HG03108 (cell line): ENCODE data around the gene MRPL55.

Experiments
- ATAC-seq: cut with Tn5 transposase; IDR thresholded peaks from one replicate; pipeline ENCODE4 v1.9.1; 2021; ENCODE audit warnings: moderate library complexity; ENCODE audit not compliant: unreplicated experiment

The MRPL55 gene

DNA sequence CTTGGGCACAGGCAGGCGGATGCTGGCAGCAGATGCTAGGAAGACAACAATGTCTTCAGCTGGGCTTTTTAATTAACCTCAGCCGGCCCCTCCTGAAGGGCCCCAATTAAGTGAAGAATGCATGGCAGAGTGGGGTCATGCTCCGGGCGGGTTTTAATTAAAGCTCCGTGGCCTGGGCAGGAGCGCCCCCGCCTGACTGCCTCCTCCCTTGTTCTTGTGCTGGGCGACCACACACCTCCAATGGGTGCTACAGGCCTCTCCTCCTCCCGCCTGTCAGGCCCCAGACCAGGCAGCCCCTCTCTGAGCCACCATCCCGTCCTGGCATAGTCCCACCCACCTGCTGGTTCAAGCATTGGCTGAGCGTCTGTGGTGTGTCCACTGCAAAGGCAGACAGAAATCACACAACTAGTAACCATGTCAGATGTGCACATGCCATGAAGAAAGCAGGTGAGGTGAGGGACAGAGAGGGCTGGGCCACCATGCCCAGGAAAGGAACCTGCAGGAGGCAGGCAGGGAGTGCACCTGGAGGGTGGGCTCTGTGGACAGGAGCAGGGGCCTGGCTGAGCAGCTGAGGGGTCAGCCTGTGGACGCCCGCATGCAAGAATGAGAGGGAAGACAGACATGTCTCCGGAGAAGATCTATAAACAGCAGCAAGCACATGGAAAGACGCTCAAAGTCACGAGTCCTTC lies 35.1 kb downstream of the MRPL55 start:
- ATAC-seq = no peak

DNA sequence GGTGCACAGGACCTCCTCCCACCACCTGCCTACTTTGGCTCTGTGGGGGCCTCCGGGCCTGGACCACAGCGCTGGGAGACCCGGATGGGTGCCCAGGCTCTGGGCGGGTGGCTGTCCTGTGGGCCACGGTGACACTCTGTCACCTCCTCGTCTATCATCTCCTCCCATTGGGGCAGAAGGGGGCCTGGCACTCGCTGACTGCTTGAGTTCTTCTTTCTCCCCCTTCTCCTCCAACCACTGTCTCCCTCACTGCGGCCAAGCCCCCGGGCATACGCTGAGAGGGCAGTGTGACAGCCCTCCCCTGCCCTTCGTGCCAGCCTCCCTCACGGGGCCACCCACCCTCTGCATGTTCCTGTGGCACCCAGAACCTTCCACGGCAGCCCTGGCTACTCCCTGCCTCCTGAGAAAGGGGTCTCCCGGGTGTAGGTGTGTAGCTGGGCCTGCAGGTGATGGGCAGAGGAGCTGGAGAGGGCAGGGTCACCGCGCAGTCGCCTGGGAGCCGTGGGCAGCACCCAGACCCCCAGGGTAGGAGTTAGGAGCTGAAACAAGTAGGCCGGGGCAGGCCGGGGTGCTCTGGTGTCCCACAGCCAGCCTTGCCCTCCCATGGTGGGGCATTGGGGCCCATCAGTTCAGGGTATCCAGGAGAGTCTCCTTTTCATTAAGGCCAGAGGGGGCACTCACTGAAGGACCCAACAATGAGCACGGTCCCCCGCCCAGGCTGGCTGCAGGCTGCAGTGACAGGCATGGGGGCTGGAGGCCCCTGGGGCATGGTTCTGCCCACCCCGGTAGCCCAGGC lies 35.8 kb downstream of the MRPL55 start:
- no peak for ATAC-seq

DNA sequence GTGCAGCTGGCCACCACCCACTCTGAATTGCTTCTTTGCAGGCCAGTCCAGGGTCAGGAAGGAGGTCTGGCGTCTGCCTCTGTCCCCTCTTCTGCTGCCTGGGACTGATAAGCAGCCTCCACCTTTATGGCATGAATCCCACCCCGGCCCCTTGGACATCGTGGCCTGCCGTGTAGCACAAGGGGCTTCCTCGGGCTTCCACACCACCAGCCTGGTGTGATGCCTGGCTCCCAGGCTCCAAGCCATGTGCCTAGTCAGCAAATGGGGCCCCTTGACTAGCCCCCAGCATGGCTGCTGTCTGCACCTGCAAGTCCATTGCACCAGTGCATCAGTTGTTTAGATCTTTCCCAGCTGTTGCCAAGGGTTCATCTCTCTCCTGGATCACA lies 36.4 kb downstream of the MRPL55 start:
- ATAC-seq = no peak

DNA sequence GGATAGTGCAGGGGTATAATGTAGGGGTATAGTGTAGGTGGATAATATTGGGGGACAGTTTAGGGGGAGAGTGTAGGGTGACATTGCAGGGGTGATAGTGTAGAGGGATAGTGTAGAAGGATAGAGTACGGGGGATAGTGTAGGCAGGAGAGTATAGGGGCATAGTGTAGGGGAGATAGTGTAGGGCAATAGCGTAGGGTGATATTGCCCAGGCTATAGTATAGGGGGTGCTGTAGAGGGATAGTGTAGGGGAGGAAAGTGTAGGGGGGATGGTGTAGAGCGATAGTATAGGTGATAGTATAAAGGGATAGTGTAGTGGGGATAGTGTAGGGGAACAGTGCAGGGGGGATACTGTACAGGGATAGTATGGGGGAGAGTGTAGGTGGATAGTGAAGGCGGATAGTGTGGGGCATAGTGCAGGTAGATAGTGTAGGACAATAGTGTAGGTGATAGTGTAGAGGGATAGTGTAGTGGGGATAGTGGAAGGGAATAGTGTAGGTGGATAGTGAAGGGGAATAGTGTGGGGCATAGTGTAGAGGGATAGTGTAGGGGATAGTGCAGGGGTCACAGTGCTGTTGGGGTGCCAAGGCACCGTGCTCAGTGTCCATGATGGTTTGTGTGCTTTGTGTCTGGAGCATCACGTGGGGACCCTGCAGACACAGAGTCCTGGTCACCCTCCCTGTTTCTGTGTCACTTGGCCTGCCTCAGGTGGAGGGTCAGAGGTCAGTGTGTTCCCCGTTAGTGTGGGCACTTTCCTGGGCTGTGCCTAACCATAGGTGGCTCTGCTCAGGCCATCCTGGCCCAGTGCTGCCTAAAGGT lies 37.1 kb downstream of the MRPL55 start:
- ATAC-seq = no peak

DNA sequence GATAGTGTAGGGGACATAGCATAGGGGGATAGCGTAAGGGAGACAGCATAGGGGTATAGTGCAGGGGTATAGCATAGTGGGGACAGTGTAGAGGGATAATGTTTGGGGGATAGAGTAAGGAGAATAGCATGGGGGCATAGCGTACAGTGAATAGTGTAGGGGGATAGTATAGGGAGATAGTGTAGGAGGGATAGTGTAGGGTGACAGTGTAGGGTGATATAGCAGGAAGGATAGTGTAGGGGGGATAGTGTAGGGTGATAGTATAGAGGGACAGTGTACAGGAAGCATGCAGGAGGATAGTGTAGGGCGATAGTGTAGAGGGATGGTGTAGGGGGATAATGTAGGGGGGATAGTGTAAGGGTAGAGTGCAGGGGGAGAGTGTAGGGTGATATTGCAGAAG lies 38.2 kb downstream of the MRPL55 start:
- no peak for ATAC-seq

DNA sequence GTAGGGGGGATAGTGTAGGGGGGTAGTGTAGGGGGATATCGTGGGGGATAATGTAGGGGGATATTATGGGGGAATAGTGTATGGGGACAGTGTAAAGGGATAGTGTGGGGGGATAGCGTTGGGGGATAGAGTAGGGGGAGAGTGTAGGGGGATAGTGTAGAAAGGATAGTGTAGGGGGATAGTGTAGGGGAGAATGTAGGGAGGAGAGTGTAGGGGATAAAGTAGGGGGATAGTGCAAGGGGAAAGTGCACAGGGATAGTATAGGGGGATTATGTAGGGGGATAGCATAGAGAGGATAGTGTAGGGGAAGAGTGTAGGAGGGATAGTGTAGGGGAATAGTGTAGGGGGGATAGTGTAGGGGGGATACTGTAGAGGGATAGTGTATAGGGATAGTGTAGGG lies 38.9 kb downstream of the MRPL55 start:
- ATAC-seq = no peak

DNA sequence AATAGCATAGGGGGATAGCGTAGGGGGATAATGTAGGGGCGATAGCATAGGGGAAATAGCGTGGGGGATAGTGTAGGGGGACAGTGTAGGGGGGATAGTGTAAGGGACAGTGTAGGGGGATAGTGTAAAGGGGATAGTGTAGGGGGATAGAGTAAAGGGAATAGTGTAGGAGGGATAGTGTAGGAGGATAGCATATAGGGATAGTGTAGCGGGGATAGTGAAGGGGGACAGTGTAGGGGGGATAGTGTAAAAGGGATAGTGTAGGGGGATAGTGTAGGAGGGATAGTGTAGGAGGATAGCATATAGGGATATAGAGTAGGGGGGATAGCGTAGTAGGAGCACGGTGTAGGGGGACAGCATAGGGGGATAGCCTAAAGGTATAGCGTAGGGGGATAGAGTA lies 40.7 kb downstream of the MRPL55 start:
- no peak for ATAC-seq

DNA sequence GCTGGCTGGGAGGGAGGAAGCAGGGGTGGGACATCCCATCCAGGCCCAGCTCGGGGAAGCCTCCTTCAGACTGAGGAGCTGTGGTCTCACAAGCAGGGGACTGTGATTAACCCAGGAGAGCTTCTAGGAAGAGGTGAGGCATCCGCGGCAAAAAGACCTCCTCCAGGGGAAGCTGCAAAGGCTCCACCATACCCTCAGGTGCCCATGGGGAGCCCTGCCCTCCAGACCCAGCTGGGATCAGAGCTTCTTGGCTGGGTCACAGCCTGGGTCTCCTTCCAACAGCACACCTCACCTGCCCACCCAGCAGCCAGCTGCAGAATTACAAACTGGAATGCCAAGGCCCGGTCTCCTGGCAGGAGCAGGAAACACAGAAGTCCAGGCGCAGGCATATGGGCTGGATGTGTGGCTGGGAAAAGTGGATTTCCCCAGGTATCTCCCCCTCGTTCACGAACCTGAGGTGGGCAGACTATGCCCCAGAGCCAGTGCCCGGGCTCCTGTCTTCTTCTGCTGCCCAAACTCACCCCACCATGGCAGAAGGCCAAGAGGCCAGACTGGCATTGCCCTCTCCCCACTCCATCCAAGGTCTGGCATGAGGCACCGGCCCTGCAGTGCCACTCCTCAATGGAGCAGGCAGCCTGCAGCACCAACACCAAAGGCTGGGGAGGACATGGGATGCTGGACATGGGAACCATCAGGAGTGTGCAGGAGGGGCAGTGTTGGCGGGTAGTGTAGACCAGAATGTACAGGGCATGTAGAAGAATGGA lies 42.0 kb downstream of the MRPL55 start:
- no peak for ATAC-seq

DNA sequence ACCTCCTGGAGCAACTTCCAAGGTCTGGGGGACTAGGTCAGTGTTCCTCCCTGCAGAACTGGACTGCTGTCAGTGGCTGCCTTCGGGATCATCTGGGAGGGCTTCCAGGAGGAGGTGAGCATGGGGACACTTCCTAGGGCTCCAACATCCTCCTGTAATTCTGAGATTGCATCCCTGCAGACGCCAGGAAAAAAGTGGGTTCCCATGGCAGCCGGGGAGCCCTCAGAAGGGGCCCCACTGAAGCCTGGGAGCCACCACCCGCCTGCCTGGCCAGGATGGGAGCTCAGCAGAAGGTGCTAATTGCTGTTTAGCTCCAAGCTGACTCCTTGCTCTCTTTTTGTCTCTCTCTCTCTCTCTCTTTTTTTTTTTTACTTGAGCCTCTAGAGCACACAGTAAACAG lies 42.7 kb downstream of the MRPL55 start:
- ATAC-seq = no peak

DNA sequence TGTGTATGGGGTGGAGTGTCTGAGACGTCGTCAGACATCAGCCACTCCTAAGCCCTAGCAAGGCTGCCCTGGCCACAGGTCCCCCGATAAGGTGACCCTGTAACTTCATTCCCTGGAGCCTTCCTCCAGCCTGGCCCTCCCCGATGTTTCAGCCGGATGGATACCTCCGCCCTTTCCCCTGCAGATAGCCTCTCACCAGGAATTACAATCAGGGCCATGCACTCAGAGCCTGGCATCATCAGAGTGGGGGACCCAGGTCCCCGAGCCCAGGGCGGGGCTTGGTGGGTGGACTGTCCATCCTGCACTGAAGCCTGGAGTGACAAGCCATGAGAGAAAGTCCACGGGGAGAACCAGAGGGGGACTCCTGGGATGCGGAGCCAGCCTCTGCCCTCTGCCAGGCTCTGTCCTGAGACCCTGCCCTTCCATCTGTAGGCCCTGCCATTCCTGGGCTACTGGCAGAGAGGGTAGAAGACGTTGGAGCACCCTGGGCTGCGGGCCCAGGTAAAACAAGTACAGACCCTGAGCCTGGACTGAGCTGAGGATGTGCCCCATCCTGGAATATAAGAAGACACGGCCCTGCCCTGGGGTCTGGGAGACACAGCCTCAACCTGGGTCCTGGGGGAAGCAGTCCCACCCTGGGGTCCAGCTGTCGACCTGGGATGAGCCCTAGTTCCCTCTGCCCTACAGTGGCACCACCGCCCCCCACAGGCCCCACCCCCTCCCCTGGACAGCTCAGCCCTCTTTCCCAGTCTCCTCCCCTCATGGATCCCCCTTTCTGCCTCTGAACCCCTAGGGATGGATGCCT lies 43.4 kb downstream of the MRPL55 start:
- no peak for ATAC-seq

DNA sequence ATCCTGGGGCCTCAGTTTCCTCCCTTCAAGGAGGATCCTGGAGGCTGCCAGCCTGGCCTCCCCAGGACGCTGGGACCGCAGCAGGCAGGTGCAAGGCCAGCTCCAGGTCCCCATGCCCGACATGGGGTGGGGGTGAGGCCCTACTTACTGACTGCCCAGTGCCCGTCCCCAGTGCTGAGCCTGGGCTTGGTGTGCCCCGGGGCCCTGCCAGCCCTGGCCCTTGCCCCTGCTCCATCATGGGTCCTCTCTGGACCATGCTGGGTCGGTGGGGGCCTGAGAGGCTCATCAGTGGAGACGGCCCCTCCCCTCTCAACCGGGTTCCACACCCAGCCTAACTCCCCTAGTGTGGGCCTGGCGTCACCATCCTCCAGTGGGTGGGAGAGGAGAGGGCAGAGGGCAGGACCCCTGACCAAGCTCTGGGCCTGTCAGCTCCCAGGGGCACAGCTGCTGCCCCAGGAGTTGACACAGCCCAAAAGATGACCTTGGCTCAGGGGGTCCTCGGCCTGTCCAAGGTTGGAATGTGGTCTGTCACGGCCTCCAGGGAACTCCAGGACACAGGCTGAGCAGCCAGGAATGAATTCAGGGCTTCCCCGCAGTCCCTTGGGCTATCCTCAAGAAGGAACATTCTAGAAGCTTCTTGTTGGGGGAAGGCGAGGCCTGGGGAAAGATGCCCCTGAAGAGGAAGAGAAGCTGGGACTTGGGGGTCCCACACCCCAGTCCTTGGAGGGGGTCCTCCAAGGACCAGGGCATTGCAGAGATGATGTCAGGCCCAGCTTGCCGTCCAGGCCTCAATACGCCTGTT lies 44.2 kb downstream of the MRPL55 start:
- no peak for ATAC-seq

DNA sequence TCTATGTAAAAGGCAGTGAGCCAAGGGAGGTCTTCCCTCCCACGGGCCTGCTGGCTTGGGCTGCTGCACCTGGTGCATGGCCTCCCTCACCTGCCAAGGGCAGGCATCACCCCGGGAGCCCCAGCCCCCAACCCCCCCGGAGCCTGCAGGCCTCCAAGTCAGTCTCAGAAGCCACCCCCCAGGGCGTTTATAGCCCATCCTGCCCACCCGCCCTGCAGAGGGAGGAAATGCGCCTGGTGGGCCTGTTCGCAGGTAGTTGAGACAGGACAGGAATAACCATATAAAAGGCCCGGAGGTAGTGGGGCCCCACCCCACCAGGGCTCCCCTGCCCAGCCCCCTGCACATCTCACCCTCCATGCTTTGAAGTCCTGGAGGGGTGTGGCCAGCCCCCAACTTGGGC lies 44.8 kb downstream of the MRPL55 start:
- no peak for ATAC-seq

DNA sequence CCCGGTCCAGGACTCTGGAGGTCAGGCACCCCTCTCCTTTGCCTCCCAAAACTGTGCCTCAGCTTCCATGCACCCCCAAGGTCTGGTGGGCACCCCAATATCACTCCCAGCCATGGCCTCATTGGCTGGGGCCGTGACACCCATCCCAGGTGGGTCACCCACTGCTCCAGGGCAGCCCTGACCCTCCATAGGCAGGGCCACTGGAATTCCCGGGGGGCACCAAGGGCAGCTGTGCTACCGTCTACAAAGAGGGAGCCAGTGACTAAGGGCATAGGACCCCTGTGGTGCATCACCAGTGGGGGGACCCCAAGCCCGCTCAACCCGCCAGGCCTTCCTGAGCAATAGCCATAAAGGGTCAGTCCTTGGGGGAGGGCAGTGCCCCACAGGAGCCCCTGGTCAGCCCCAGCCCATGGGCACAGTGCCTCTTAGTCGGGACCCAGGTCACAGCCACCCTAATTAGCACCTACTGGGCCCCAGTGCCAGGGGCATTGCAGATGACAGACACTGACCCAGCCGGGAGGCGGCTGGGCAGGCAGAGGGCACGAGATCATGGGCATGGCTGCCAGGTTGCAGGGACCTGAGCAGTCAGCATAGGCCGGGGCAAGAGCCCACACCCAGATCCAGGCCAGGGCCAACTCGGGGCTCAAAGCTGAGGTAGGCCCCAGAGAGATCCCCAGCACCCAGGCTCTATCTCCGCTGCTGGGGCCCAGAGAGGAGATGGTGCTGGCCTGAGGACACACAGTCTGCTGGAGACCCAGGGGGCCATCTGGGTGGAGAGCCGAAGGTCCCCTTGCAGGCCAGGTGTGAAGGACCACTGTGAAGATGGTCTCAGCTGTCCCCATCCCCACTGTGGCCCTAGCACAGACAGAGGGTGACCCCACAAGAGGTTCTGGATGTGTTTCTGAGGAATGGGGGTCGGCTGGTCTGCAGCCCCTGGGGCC lies 45.6 kb downstream of the MRPL55 start:
- no peak for ATAC-seq

DNA sequence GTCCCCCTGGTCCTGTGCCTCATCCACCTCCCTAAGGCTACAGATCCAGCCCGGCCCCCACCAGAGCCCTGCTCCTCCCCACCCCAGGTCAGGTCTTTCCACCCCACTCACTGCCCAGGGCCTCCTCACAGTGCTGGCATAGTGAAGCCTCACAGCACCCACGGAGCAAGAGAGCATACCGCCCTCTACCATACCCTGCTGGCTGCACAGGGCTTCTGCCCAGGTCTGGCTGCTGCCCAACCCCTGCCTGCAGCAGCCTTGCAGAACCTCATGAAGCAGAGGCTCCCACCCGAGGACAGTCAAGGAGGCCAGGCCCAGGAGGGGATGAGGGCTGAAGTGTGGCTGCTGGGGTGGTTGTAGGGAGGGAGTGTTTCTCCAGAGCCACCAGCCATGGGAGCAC lies 46.3 kb downstream of the MRPL55 start:
- ATAC-seq = no peak

DNA sequence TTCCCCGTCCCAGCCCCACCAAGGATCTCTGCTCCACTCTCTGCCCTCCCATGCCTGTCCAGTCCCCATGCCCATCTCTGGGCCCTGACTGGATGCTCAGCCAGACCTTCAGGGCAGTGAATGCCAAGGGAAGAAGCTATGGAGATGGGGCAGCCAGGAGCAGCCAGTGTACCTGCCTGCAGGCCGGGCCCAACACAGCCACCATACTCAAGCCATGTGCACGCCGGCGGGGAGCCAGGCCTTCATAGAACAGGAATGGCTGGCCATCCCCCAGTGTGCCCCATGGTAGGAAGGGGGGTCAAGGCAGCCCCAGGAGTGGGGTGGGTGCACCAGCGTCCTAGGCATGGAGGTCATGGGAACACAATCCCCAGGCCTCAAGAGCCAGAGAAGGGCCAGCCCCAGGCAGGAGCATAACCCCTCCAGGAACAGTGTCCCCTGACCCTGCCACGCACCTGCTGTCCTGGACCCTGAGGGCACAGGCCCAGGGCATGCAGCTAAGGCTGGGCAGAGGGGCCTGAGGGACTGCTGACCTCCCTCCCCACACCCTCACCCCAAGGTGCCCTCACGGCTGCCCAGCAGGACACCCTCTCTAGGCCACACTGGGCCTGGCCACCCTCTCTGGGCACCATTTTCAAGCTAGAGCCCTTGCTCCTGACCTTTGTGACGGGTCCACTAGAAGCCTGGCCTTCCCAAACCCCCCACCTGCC lies 46.9 kb downstream of the MRPL55 start:
- no peak for ATAC-seq

DNA sequence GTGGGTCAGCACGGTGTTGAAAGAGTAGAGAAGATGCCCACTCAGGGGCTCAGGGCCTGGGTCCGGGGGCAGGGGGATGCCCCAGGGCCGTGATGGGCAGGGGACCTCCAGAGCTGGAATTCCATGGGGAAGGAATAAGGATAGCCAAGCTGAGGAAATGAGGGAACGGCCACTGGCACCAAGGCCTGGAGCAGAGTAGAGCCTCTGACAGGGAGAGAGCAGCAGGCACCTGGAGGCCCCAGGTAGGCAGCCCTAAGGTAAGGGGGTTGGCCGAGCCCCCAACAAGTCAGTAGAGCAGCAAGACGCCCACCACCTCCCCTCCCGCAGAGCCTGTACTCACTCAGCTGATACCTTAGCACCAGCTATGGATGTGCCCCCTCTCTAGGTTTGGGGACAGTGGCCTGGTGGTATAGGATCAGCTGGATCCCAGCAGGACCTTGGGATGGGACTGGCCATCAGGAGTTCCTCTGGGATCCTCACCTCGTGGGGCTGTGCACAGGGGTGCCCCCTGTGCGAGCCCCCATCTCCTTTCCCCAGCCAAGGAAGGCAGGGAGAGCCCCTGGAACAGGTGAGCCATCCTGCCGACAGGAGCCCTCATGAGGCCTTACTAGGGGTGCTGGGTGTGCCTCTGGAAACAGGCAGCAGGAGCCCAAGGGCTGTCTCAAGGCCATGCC lies 47.6 kb downstream of the MRPL55 start:
- ATAC-seq = no peak
